HEK293 (cell line): Measurements from ENCODE around the gene MT1B.

Source experiments
- CTCF ChIA-PET: fragments of 350-600 bp; formaldehyde crosslinking; extraction: SDS; loops from one replicate; lab custom pipeline; 2021; ENCODE audit warnings: antibody characterized with exemption; lab: Yijun Ruan, JAX
- POLR2A ChIA-PET: fragments of 300-600 bp; formaldehyde crosslinking; extraction: SDS; loops from one replicate; lab custom pipeline; 2020; ENCODE audit warnings: antibody characterized with exemption, inconsistent platforms; lab: Yijun Ruan, JAX
- H3K27ac ChIP-seq: fragments of 200-500 bp; sonication (Bioruptor generic); 2 replicates; pipeline ENCODE4 v1.5.1; 2014; ENCODE audit warnings: low read depth, low read length, control low read depth, inconsistent platforms; ENCODE audit errors: extremely low read depth
- H3K36me3 ChIP-seq, 2 experiments: fragments of 200-500 bp in 1 of 2; sonication (Bioruptor generic) in 1 of 2; 1 replicate in 1 of 2; 2 replicates in 1 of 2; pipeline ENCODE4 v1.5.1; 2014 to 2017; ENCODE audit warnings: inconsistent platforms in 2 of 2, low read length in 2 of 2; ENCODE audit not compliant: control insufficient read depth in 2 of 2, insufficient read depth in 1 of 2
- H3K4me1 ChIP-seq: fragments of 200-500 bp; sonication (Bioruptor generic); 2 replicates; pipeline ENCODE4 v1.5.1; 2014; ENCODE audit warnings: mild to moderate bottlenecking, low read length, inconsistent platforms; ENCODE audit not compliant: control insufficient read depth, insufficient read depth
- H3K4me3 ChIP-seq: 2 replicates; pipeline ENCODE4 v1.5.1; 2011; ENCODE audit warnings: low read depth, mild to moderate bottlenecking, control low read depth, low read length, moderate library complexity
- H3K9me3 ChIP-seq: fragments of 200-500 bp; sonication (Bioruptor generic); 2 replicates; pipeline ENCODE4 v1.5.1; 2014; ENCODE audit warnings: low read depth, low read length, inconsistent platforms; ENCODE audit not compliant: control insufficient read depth, insufficient read depth
- AEBP2 ChIP-seq: fragments of 450-650 bp; formaldehyde crosslinking; IDR thresholded peaks from 2 replicates; pipeline ENCODE4 v1.5.1; 2016; ENCODE audit warnings: missing biosample characterization, missing genetic modification characterization, borderline replicate concordance
- CTCF ChIP-seq: fragments of 450-650 bp; formaldehyde crosslinking; IDR thresholded peaks from 2 replicates; pipeline ENCODE4 v1.5.1; 2016; ENCODE audit warnings: missing biosample characterization, missing genetic modification characterization
- KLF1 ChIP-seq: fragments of 450-650 bp; formaldehyde crosslinking; IDR thresholded peaks from 2 replicates; pipeline ENCODE4 v1.5.1; 2016; ENCODE audit warnings: missing biosample characterization, missing genetic modification characterization
- MEIS1 ChIP-seq: sonication (generic); formaldehyde crosslinking; IDR thresholded peaks from 2 replicates; pipeline ENCODE4 v1.8.1; 2022; ENCODE audit warnings: missing genetic modification reagents, mild to moderate bottlenecking, borderline replicate concordance
- RBAK ChIP-seq: fragments of 450-650 bp; formaldehyde crosslinking; IDR thresholded peaks from 2 replicates; pipeline ENCODE4 v1.5.1; 2016; ENCODE audit warnings: missing biosample characterization, missing genetic modification characterization
- SP7 ChIP-seq: fragments of 450-650 bp; formaldehyde crosslinking; IDR thresholded peaks from 2 replicates; pipeline ENCODE4 v1.5.1; 2016; ENCODE audit warnings: missing biosample characterization, missing genetic modification characterization
- TCF7L2 ChIP-seq: IDR thresholded peaks from 2 replicates; pipeline ENCODE4 v1.6.1; 2011; ENCODE audit warnings: low read depth, mild to moderate bottlenecking, inconsistent platforms, low read length, moderate library complexity, borderline replicate concordance
- TRIM28 ChIP-seq: IDR thresholded peaks from 2 replicates; pipeline ENCODE4 v1.6.1; 2011; ENCODE audit warnings: low read length, control low read depth, borderline replicate concordance
- TSHZ1 ChIP-seq: fragments of 450-650 bp; formaldehyde crosslinking; IDR thresholded peaks from 2 replicates; pipeline ENCODE4 v1.5.1; 2016; ENCODE audit warnings: missing biosample characterization, missing genetic modification characterization, borderline replicate concordance
- YY2 ChIP-seq: fragments of 450-650 bp; formaldehyde crosslinking; IDR thresholded peaks from 2 replicates; pipeline ENCODE4 v1.5.1; 2016; ENCODE audit warnings: missing biosample characterization, missing genetic modification characterization
- ZBTB20 ChIP-seq: fragments of 450-650 bp; formaldehyde crosslinking; IDR thresholded peaks from 2 replicates; pipeline ENCODE4 v1.5.1; 2016; ENCODE audit warnings: missing biosample characterization, missing genetic modification characterization
- ZBTB21 ChIP-seq: fragments of 450-650 bp; formaldehyde crosslinking; IDR thresholded peaks from 2 replicates; pipeline ENCODE4 v1.5.1; 2017; ENCODE audit warnings: missing biosample characterization, missing genetic modification characterization
- ZBTB6 ChIP-seq: fragments of 450-650 bp; formaldehyde crosslinking; IDR thresholded peaks from 2 replicates; pipeline ENCODE4 v1.5.1; 2017; ENCODE audit warnings: missing biosample characterization, missing genetic modification characterization
- ZNF10 ChIP-seq: fragments of 450-650 bp; formaldehyde crosslinking; IDR thresholded peaks from 2 replicates; pipeline ENCODE4 v1.5.1; 2017; ENCODE audit warnings: missing biosample characterization, missing genetic modification characterization
- ZNF324 ChIP-seq: fragments of 450-650 bp; formaldehyde crosslinking; IDR thresholded peaks from 2 replicates; pipeline ENCODE4 v1.5.1; 2016; ENCODE audit warnings: missing biosample characterization, missing genetic modification characterization
- ZNF473 ChIP-seq: fragments of 450-650 bp; formaldehyde crosslinking; IDR thresholded peaks from 2 replicates; pipeline ENCODE4 v1.5.1; 2017; ENCODE audit warnings: missing biosample characterization, missing genetic modification characterization
- ZNF501 ChIP-seq: fragments of 450-650 bp; formaldehyde crosslinking; IDR thresholded peaks from 2 replicates; pipeline ENCODE4 v1.5.1; 2016; ENCODE audit warnings: missing biosample characterization, missing genetic modification characterization
- ZNF529 ChIP-seq: fragments of 450-650 bp; formaldehyde crosslinking; IDR thresholded peaks from 2 replicates; pipeline ENCODE4 v1.5.1; 2017; ENCODE audit warnings: missing genetic modification characterization, missing biosample characterization; ENCODE audit not compliant: insufficient replicate concordance
- ZNF530 ChIP-seq: fragments of 450-650 bp; formaldehyde crosslinking; IDR thresholded peaks from 2 replicates; pipeline ENCODE4 v1.5.1; 2016; ENCODE audit warnings: low read depth, missing biosample characterization, missing genetic modification characterization
- ZNF580 ChIP-seq: fragments of 450-650 bp; formaldehyde crosslinking; IDR thresholded peaks from 2 replicates; pipeline ENCODE4 v1.5.1; 2016; ENCODE audit warnings: missing biosample characterization, missing genetic modification characterization
- ZNF626 ChIP-seq: fragments of 450-650 bp; sonication (Bioruptor Pico); formaldehyde crosslinking; IDR thresholded peaks from 2 replicates; pipeline ENCODE4 v1.5.1; 2018; ENCODE audit warnings: missing biosample characterization, missing genetic modification characterization, inconsistent platforms
- ZNF664 ChIP-seq: fragments of 450-650 bp; formaldehyde crosslinking; IDR thresholded peaks from 2 replicates; pipeline ENCODE4 v1.5.1; 2016; ENCODE audit warnings: missing biosample characterization, missing genetic modification characterization
- ZNF768 ChIP-seq: fragments of 450-650 bp; formaldehyde crosslinking; IDR thresholded peaks from 2 replicates; pipeline ENCODE4 v1.5.1; 2018; ENCODE audit warnings: missing biosample characterization, mild to moderate bottlenecking, missing genetic modification characterization
- ZNF792 ChIP-seq: fragments of 450-650 bp; formaldehyde crosslinking; IDR thresholded peaks from 2 replicates; pipeline ENCODE4 v1.5.1; 2016; ENCODE audit warnings: missing biosample characterization, missing genetic modification characterization

MT1B gene

GRCh38 chr16:56610017-56610608 lies 41.6 kb upstream of the MT1B start (continued):
- TF ChIP-seq ZNF529 (no peak), ZNF664 (tag by site-specific recombination) (no peak), ZNF792 (no peak), KLF1 (peak; percentile 42; the same call in 1 of the 2 replicates)
- TF ChIP-seq, all 188 proteins: peak for 17

- CTCF ChIA-PET: interaction anchor here (0.9 to 1.7 kb wide), 4 partner anchors 10 to 72 kb away, joined by 3 to 4 read pairs (median 4); partner anchors contain the start of gene MT1X
- no peak overlapping the region for H3K4me3 ChIP-seq
- H3K4me1 ChIP-seq: peaks cover 3% of the 10 kb centered on the region; the same call in 1 of the 2 replicates
- POLR2A ChIA-PET: interaction anchor here (0.9 to 1.6 kb wide), 2 partner anchors 15 to 51 kb away, joined by 5 read pairs; partner anchors contain the start of gene MT1E
- no peaks in the 10 kb centered on the region for H3K36me3 ChIP-seq
- no peak overlapping the region for H3K27ac ChIP-seq
- H3K9me3 ChIP-seq: no peaks in the 10 kb centered on the region
- TF ChIP-seq ZNF501 (tag by site-specific recombination) (no peak), ZNF626 (0 out of 2 replicates have a peak, but pooled peaks have one; percentile 31), ZBTB20 (tag by site-specific recombination) (peak; percentile 23; the same call in 1 of the 2 replicates), CTCF (tag by site-specific recombination) (0 out of 2 replicates have a peak, but pooled peaks have one; percentile 2), ZNF768 (tag by site-specific recombination) (peak; percentile 97), ZNF530 (tag by site-specific recombination) (no peak), ZNF473 (tag by site-specific recombination) (no peak), ZBTB6 (no peak), ZNF664 (tag by site-specific recombination) (no peak), ZBTB21 (tag by site-specific recombination) (0 out of 2 replicates have a peak, but pooled peaks have one; percentile 2), ZNF580 (tag by site-specific recombination) (0 out of 2 replicates have a peak, but pooled peaks have one; percentile 65), SP7 (tag by site-specific recombination) (peak; percentile 4; the same call in 1 of the 2 replicates), YY2 (tag by site-specific recombination) (no peak), ZNF324 (tag by site-specific recombination) (no peak)
Measured at GRCh38 chr16:56610609-56611111, 41.0 kb upstream of the MT1B start.

- ChIA-PET CTCF (interaction anchor here (0.9 to 1.7 kb wide), 4 partner anchors 9 to 71 kb away, joined by 3 to 4 read pairs (median 4); partner anchors contain the start of gene MT1X), POLR2A (interaction anchor here (1.6 kb wide), 1 partner anchor 14 kb away, joined by 5 read pairs; the partner anchor contains the start of gene MT1E)
- Histone ChIP-seq H3K4me1 (peaks cover 3% of the 10 kb centered on the region; the same call in 1 of the 2 replicates), H3K36me3 (no peaks in the 10 kb centered on the region), H3K27ac (no peak overlapping the region), H3K4me3 (no peak overlapping the region), H3K9me3 (no peaks in the 10 kb centered on the region)
- TF ChIP-seq ZNF10: no peak
- TF ChIP-seq AEBP2 (tag by site-specific recombination): no peak
- TF ChIP-seq TRIM28: no peak
- TF ChIP-seq RBAK (tag by site-specific recombination): no peak
- TF ChIP-seq TSHZ1: no peak
- TF ChIP-seq ZNF792: no peak
- TF ChIP-seq TCF7L2: no peak
- no peak for TF ChIP-seq MEIS1
- no peak for TF ChIP-seq ZNF473 (tag by site-specific recombination)
Measured at GRCh38 chr16:56611281-56611833, 40.3 kb upstream of the MT1B start.
